ENCODE data around the gene EFNB1.

- TF ChIP-seq POLR2A (IDR thresholded peaks at IDR 0.05; ENCODE audit: low read length) (no peak), GATA1 (IDR thresholded peaks at IDR 0.05; ENCODE audit: low read depth, low read length) (no peak)
Observed at GRCh38 chrX:68865300-68865699, 36.5 kb downstream of the EFNB1 start.
